Neural cell (in vitro differentiated cells): ENCODE measurements around the gene CDH4. TPM values are rescaled to one million over a fixed set of nuclear protein-coding genes. Genes with fewer than 3 reads are reported as not detected.

ENCODE experiments used
- H2AFZ ChIP-seq: fragments of 200-600, 300-800 bp; sonication (generic), shearing (Covaris generic); 2 replicates; pipeline ENCODE4 v1.6.0; 2014; ENCODE audit warnings: low read depth, mild to moderate bottlenecking, antibody characterized with exemption, low read length, moderate library complexity
- H3F3A ChIP-seq: fragments of 200-600 bp; shearing (Covaris generic); 2 replicates; pipeline ENCODE4 v1.6.1; 2016; ENCODE audit warnings: mild to moderate bottlenecking, moderate library complexity, mixed read lengths, antibody characterized with exemption, low read length; ENCODE audit not compliant: insufficient read depth, poor library complexity, severe bottlenecking
- H3K27ac ChIP-seq: fragments of 200-600, 300-800 bp; sonication (generic), shearing (Covaris generic); 2 replicates; pipeline ENCODE4 v1.5.1; 2014; ENCODE audit warnings: mild to moderate bottlenecking, low read length, moderate library complexity
- H3K27me3 ChIP-seq: fragments of 300-800, 200-600 bp; sonication (generic), shearing (Covaris generic); 2 replicates; pipeline ENCODE4 v1.6.0; 2014; ENCODE audit warnings: mild to moderate bottlenecking, low read depth, low read length, moderate library complexity; ENCODE audit not compliant: insufficient read depth
- H3K36me3 ChIP-seq: fragments of 300-800, 200-600 bp; sonication (generic), shearing (Covaris generic); 2 replicates; pipeline ENCODE4 v1.5.1; 2014; ENCODE audit warnings: mild to moderate bottlenecking, antibody characterized with exemption, low read length, moderate library complexity; ENCODE audit not compliant: insufficient read depth
- H3K4me2 ChIP-seq: fragments of 300-800, 200-600 bp; sonication (generic), shearing (Covaris generic); 2 replicates; pipeline ENCODE4 v1.6.0; 2014; ENCODE audit warnings: mild to moderate bottlenecking, low read length
- H3K4me3 ChIP-seq: fragments of 300-800, 200-600 bp; sonication (generic), shearing (Covaris generic); 2 replicates; pipeline ENCODE4 v1.5.1; 2014; ENCODE audit warnings: mild to moderate bottlenecking, low read length, moderate library complexity
- H3K79me2 ChIP-seq: fragments of 200-600 bp; shearing (Covaris generic); replicated peaks from 2 replicates; pipeline ENCODE4 v1.6.0; 2014; ENCODE audit warnings: mild to moderate bottlenecking, low read length, moderate library complexity; ENCODE audit not compliant: insufficient read depth
- H3K9ac ChIP-seq: fragments of 300-800, 200-600 bp; sonication (generic), shearing (Covaris generic); 2 replicates; pipeline ENCODE4 v1.6.1; 2016; ENCODE audit warnings: mild to moderate bottlenecking, low read length, mixed read lengths
- H3K9me2 ChIP-seq: fragments of 200-600 bp; shearing (Covaris generic); 2 replicates; pipeline ENCODE4 v1.6.1; 2016; ENCODE audit warnings: mild to moderate bottlenecking, low read length, mixed read lengths; ENCODE audit not compliant: insufficient read depth
- H3K9me3 ChIP-seq: fragments of 200-600, 300-800 bp; sonication (generic), shearing (Covaris generic); 2 replicates; pipeline ENCODE4 v1.6.1; 2016; ENCODE audit warnings: mild to moderate bottlenecking, mixed run types, low read length, moderate library complexity, mixed read lengths
- H4K20me1 ChIP-seq: fragments of 200-600 bp; shearing (Covaris generic); 2 replicates; pipeline ENCODE4 v1.6.1; 2016; ENCODE audit warnings: mild to moderate bottlenecking, mixed run types; ENCODE audit not compliant: insufficient read depth
- CTCF ChIP-seq: fragments of 450-650 bp; IDR thresholded peaks from 2 replicates; pipeline ENCODE4 v1.5.1; 2014; ENCODE audit warnings: antibody characterized with exemption, mild to moderate bottlenecking, moderate library complexity; ENCODE audit not compliant: poor library complexity, severe bottlenecking
- EP300 ChIP-seq: fragments of 450-650 bp; conservative IDR thresholded peaks from 2 replicates; pipeline ENCODE4 v1.6.1; 2014; ENCODE audit warnings: antibody characterized with exemption, mild to moderate bottlenecking, moderate library complexity; ENCODE audit not compliant: poor library complexity, severe bottlenecking
- EZH2 ChIP-seq: fragments of 200-600, 300-800 bp; shearing (Covaris generic), sonication (generic); IDR thresholded peaks from 2 replicates; pipeline ENCODE4 v1.6.1; 2014; ENCODE audit warnings: antibody characterized with exemption, low read length, borderline replicate concordance, mild to moderate bottlenecking; ENCODE audit not compliant: insufficient read depth, poor library complexity, severe bottlenecking
- MXI1 ChIP-seq: fragments of 450-650 bp; conservative IDR thresholded peaks from 2 replicates; pipeline ENCODE4 v1.6.1; 2014; ENCODE audit warnings: antibody characterized with exemption, mild to moderate bottlenecking; ENCODE audit not compliant: poor library complexity, severe bottlenecking
- POLR2AphosphoS5 ChIP-seq: IDR thresholded peaks from 2 replicates; pipeline ENCODE4 v1.6.1; 2012
- RAD21 ChIP-seq: fragments of 450-650 bp; conservative IDR thresholded peaks from 2 replicates; pipeline ENCODE4 v1.6.1; 2014; ENCODE audit warnings: antibody characterized with exemption, mild to moderate bottlenecking, moderate library complexity
- REST ChIP-seq: IDR thresholded peaks from 2 replicates; pipeline ENCODE4 v1.6.1; 2012; ENCODE audit warnings: borderline replicate concordance
- SMC3 ChIP-seq: fragments of 450-650 bp; conservative IDR thresholded peaks from 2 replicates; pipeline ENCODE4 v1.6.1; 2014; ENCODE audit warnings: antibody characterized with exemption, mild to moderate bottlenecking, moderate library complexity; ENCODE audit not compliant: poor library complexity
- TAF1 ChIP-seq: IDR thresholded peaks from 2 replicates; pipeline ENCODE4 v1.6.1; 2012; ENCODE audit warnings: low read depth
- polyA plus RNA-seq: library from polyadenylated mRNA; depleted of rRNA; stranded (reverse); fragments of >200 nt; gene quantifications from 2 replicates; pipeline ENCODE4 v1.2.3, GENCODE V29; 2014

Gene CDH4
- polyA plus RNA-seq, 1 donor from 2014 or later: 24.6 TPM

- peaks cover 4% of the 10 kb centered on the region for H3K36me3 ChIP-seq
- no peak overlapping the region for H3K27ac ChIP-seq
- peaks cover 9% of the 10 kb centered on the region for H3K9me3 ChIP-seq
- H3K27me3 ChIP-seq: no peaks in the 10 kb centered on the region
- no peak overlapping the region for H2AFZ ChIP-seq
- H3F3A ChIP-seq: no peaks in the 10 kb centered on the region
- H4K20me1 ChIP-seq: no peaks in the 10 kb centered on the region
- no peak overlapping the region for H3K4me3 ChIP-seq
- no peak overlapping the region for H3K9ac ChIP-seq
- no peaks in the 10 kb centered on the region for H3K9me2 ChIP-seq
- TF ChIP-seq POLR2AphosphoS5: no peak
- no peak for TF ChIP-seq MXI1
- no peak for TF ChIP-seq REST
- TF ChIP-seq SMC3: no peak
- TF ChIP-seq CTCF: no peak
- TF ChIP-seq EP300: no peak
- TF ChIP-seq EZH2: no peak
- TF ChIP-seq RAD21: no peak
- no peak for TF ChIP-seq TAF1
- H3K79me2 ChIP-seq: no peaks in the 10 kb centered on the region
- H3K4me2 ChIP-seq: no peak overlapping the region
Observed at GRCh38 chr20:61847986-61848385, 595.9 kb downstream of the CDH4 start.

- TF ChIP-seq REST (no peak), RAD21 (no peak), CTCF (no peak), TAF1 (no peak), EP300 (no peak), POLR2AphosphoS5 (no peak), EZH2 (no peak), SMC3 (no peak), MXI1 (no peak)
- Histone ChIP-seq H3F3A (no peaks in the 10 kb centered on the region), H3K4me2 (no peak overlapping the region), H2AFZ (no peak overlapping the region), H3K9me3 (peaks cover 9% of the 10 kb centered on the region), H4K20me1 (no peaks in the 10 kb centered on the region), H3K4me3 (no peak overlapping the region), H3K27me3 (no peaks in the 10 kb centered on the region), H3K36me3 (peaks cover 4% of the 10 kb centered on the region), H3K27ac (no peak overlapping the region), H3K9me2 (no peaks in the 10 kb centered on the region), H3K79me2 (no peaks in the 10 kb centered on the region), H3K9ac (no peak overlapping the region)
Observed at GRCh38 chr20:61848851-61849250, 596.8 kb downstream of the CDH4 start.
